Prostate gland (tissue), 2 donors: Measurements from ENCODE around the gene SMIM12.

Source experiments
- CTCF ChIP-seq, 4 experiments: fragments of 200-600 bp in 2 of 4; fragments of 450-650 bp in 2 of 4; sonication (generic) in 2 of 4; IDR thresholded peaks; 1 replicate in 3 of 4; 2 replicates in 1 of 4; pipeline ENCODE4 v1.5.1; 2016 to 2019; ENCODE audit warnings: antibody characterized with exemption in 4 of 4, mild to moderate bottlenecking in 2 of 4, moderate library complexity in 2 of 4
- POLR2AphosphoS5 ChIP-seq: sonication (generic); formaldehyde crosslinking; IDR thresholded peaks from one replicate; pipeline ENCODE4 v1.6.1; 2017; ENCODE audit warnings: antibody characterized with exemption

- TF ChIP-seq CTCF (IDR thresholded peaks at IDR 0.05): no peak
- TF ChIP-seq POLR2AphosphoS5: no peak
Observed at GRCh38 chr1:34822202-34822601, 37.3 kb downstream of the SMIM12 start.
